Smooth muscle cell (in vitro differentiated cells): ENCODE measurements around the gene PFDN4. TPM values are rescaled to one million over a fixed set of nuclear protein-coding genes. Genes with fewer than 3 reads are reported as not detected.

ENCODE experiments used
- DNase-seq: peaks from one replicate; lab custom pipeline; 2025; ENCODE audit not compliant: unreplicated experiment; lab: John Stamatoyannopoulos, UW
- H2AFZ ChIP-seq: fragments of 200-600 bp; sonication (generic); 2 replicates; pipeline ENCODE4 v1.6.0; 2016; ENCODE audit warnings: antibody characterized with exemption, low read depth, mild to moderate bottlenecking
- H3F3A ChIP-seq: fragments of 200-600 bp; sonication (generic); 2 replicates; pipeline ENCODE4 v1.6.0; 2017; ENCODE audit warnings: antibody characterized with exemption, low read depth
- H3K27ac ChIP-seq: fragments of 200-600 bp; sonication (generic); 2 replicates; pipeline ENCODE4 v1.5.1; 2016; ENCODE audit warnings: low read depth, mild to moderate bottlenecking
- H3K27me3 ChIP-seq: fragments of 200-600 bp; sonication (generic); 2 replicates; pipeline ENCODE4 v1.6.1; 2016; ENCODE audit warnings: low read depth, mild to moderate bottlenecking
- H3K36me3 ChIP-seq: fragments of 200-600 bp; sonication (generic); 2 replicates; pipeline ENCODE4 v1.5.1; 2016; ENCODE audit warnings: low read depth
- H3K4me1 ChIP-seq: fragments of 200-600 bp; sonication (generic); 2 replicates; pipeline ENCODE4 v1.5.1; 2016; ENCODE audit warnings: low read depth
- H3K4me2 ChIP-seq: fragments of 200-600 bp; sonication (generic); 2 replicates; pipeline ENCODE4 v1.6.0; 2016; ENCODE audit warnings: mild to moderate bottlenecking
- H3K4me3 ChIP-seq: fragments of 200-600 bp; sonication (generic); 2 replicates; pipeline ENCODE4 v1.5.1; 2016; ENCODE audit warnings: mild to moderate bottlenecking
- H3K79me2 ChIP-seq: fragments of 200-600 bp; sonication (generic); 2 replicates; pipeline ENCODE4 v1.6.0; 2016; ENCODE audit warnings: low read depth, mild to moderate bottlenecking
- H3K9ac ChIP-seq: fragments of 200-600 bp; sonication (generic); 2 replicates; pipeline ENCODE4 v1.6.0; 2016; ENCODE audit warnings: low read depth
- H3K9me3 ChIP-seq: fragments of 200-600 bp; sonication (generic); replicated peaks from 2 replicates; pipeline ENCODE4 v1.5.1; 2016; ENCODE audit warnings: low read depth
- H4K20me1 ChIP-seq: fragments of 200-600 bp; sonication (generic); 2 replicates; pipeline ENCODE4 v1.6.0; 2016; ENCODE audit warnings: low read depth
- CTCF ChIP-seq: fragments of 200-600 bp; sonication (generic); IDR thresholded peaks from 2 replicates; pipeline ENCODE4 v1.5.1; 2017; ENCODE audit warnings: borderline replicate concordance, mild to moderate bottlenecking, antibody characterized with exemption; ENCODE audit not compliant: insufficient read depth, poor library complexity, severe bottlenecking
- WGBS: methylation state at CpG from one replicate; pipeline ENCODE4 v1.1.7; 2016; ENCODE audit warnings: low lambda C conversion rate; 5-methylcytosine and 5-hydroxymethylcytosine counted together
- polyA plus RNA-seq: library from polyadenylated mRNA; unstranded; fragments of >200 nt; fragmentation: Nextera tagmentation; extraction: Ambion mirVana; gene quantifications from 2 replicates; pipeline ENCODE4 v1.2.1, GENCODE V29; 2016
- total RNA-seq: library from RNA; depleted of rRNA; stranded (reverse); fragments of >200 nt; gene quantifications from 2 replicates; pipeline ENCODE4 v1.2.3, GENCODE V29; 2014

PFDN4 gene
- total and polyA plus RNA-seq, 2 experiments from 2014 or later, result 47.6 to 240 TPM

DNA sequence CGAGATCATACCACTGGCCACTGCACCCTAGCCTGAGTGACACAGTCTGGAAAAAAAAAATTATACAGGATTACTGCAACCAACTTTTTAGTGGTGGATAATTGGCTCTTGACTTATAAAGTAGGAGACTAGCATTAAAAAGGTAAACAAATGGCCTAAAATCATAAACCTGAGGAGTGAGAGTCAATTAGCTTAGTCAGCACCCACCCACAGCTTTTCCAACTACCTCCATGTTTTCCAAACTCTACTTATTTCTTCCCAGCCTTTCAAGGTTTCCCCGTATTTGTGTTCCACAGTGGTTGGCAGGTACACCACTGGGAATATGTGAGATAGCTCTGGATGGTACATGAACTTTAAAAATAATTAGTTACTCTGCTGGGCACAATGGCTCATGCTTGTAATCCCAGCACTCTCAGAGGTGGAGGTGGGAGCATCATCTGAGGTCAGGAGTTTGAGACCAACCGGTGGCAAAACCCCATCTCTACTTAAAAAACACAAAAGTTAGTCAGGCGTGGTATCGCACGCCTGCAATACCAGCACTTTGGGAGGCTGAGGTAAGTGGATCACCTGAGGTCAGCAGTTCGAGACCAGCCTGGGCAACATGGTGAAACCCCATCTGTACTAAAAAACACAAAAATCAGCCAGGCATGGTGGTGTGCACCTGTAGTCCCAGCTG, 40.8 kb upstream of the PFDN4 start:
- no peak for TF ChIP-seq CTCF
- H3K27me3 ChIP-seq, result peaks cover 14% of the 10 kb centered on the region

GRCh38 chr20:54167909-54168872, 39.7 kb upstream of the PFDN4 start:
- Histone ChIP-seq H3K27ac (no peak overlapping the region), H3K27me3 (peaks cover 25% of the 10 kb centered on the region), H3F3A (no peaks in the 10 kb centered on the region), H3K4me2 (no peak overlapping the region), H3K9me3 (no peaks in the 10 kb centered on the region), H3K36me3 (no peaks in the 10 kb centered on the region), H3K9ac (no peak overlapping the region), H3K4me1 (peaks cover 5% of the 10 kb centered on the region), H3K79me2 (no peaks in the 10 kb centered on the region), H4K20me1 (no peaks in the 10 kb centered on the region), H3K4me3 (no peak overlapping the region), H2AFZ (no peak overlapping the region)
- no peak for TF ChIP-seq CTCF
- 91% methylated on average over 11 of the region's 11 CpGs for WGBS
- DNase-seq, result no peak

More for the DNA sequence above, 40.8 kb upstream of the PFDN4 start:
- H3K4me1 ChIP-seq, result no peaks in the 10 kb centered on the region
- WGBS, result 97% methylated on average over 7 of the region's 7 CpGs
- H3K27ac ChIP-seq, result no peak overlapping the region
- no peak overlapping the region for H2AFZ ChIP-seq
- H3K4me3 ChIP-seq, result no peak overlapping the region
- H3K79me2 ChIP-seq, result no peaks in the 10 kb centered on the region
- no peak overlapping the region for H3K9ac ChIP-seq
- H4K20me1 ChIP-seq, result no peaks in the 10 kb centered on the region
- H3K36me3 ChIP-seq, result no peaks in the 10 kb centered on the region
- no peaks in the 10 kb centered on the region for H3K9me3 ChIP-seq
- no peaks in the 10 kb centered on the region for H3F3A ChIP-seq
- H3K4me2 ChIP-seq, result no peak overlapping the region
- DNase-seq, result no peak

- 70% methylated on average over 14 of the region's 14 CpGs for WGBS
- no peak overlapping the region for H2AFZ ChIP-seq
- peaks cover 35% of the 10 kb centered on the region for H3K27me3 ChIP-seq
- no peak overlapping the region for H3K4me2 ChIP-seq
- no peaks in the 10 kb centered on the region for H4K20me1 ChIP-seq
- H3K79me2 ChIP-seq, result no peaks in the 10 kb centered on the region
- TF ChIP-seq CTCF, result no peak
- no peak overlapping the region for H3K27ac ChIP-seq
- peaks cover 14% of the 10 kb centered on the region for H3K4me1 ChIP-seq
- H3K36me3 ChIP-seq, result no peaks in the 10 kb centered on the region
- no peaks in the 10 kb centered on the region for H3F3A ChIP-seq
- no peak overlapping the region for H3K9ac ChIP-seq
- H3K4me3 ChIP-seq, result no peak overlapping the region
- H3K9me3 ChIP-seq, result no peaks in the 10 kb centered on the region
- DNase-seq, result no peak
These were observed 38.7 kb upstream of the PFDN4 start for GRCh38 chr20:54168961-54169862.
